Measurements from ENCODE around the gene C3orf38.
A peak's percentile ranks its signal among the peaks of the same experiment; 100 is the strongest.
"Not testable (repeated sequence)": the region's sequence is repeated elsewhere in the genome, so short reads cannot be mapped to it uniquely, and the experiment has no call there.

The C3orf38 gene

DNA sequence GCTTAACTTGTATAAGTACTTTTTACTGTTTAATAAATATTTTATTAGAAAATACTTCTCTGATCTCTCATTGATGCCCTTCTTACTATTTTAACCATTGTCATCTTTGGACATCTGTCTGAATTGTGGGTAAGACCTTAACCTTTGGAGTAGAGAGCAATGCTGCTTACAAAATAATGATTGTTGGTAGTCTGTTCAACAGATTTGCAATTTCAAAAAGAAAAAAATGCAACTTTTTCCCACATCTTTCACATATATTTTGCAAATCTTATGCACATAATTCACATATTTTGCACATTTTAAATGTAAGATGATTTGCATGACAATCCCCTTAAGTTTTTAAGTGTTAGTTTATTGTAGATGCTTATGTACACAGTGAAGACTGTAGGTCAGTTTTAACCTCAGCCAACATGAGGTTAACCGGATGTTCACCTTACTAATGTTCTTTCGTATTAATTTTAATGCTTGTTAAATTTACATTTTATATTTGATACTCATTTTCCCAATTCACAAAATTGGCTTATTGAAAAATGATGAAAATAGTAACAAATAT, 16.7 kb downstream of the C3orf38 start:
- DNase-seq, result no peak

GRCh38 chr3:88167173-88167572, 17.4 kb downstream of the C3orf38 start:
- DNase-seq, result no peak

DNA sequence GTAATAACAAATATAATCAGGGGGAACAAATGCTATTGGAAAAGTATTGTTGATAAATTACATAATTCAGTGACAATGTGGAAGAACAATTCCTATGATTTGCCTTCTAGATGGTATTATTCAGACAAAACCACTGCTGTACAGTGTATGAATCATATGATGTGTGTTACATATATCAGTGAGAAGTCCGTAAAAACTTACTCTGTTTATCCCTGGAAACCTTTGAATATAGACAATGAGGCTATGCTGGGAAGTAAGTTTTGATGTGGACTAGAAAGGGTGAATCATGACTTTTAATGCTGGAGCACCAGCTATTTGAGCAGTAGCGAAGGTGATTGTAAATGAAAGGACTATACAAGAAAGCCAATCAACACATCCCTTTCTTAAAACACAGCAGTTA, 17.9 kb downstream of the C3orf38 start:
- DNase-seq, result no peak

DNA sequence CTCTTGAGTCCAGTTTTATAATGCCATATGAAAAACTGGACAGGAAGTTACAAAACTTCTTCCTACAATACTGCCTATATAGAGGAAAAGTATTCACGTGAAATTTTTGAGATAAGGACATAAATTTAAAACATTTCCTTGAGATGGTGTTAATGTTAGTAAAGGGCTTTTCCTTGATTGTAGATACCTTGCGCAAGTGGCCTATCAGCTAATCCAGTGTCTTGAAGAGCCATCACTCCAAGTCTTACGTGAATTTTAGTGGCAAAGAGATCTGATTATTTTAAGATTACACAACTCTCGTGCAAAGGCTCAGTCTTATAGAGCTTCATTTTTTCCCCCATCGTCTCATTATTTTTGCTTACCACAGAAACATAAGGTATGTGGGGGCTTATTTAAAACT, 18.4 kb downstream of the C3orf38 start:
- DNase-seq, result no peak

GRCh38 chr3:88180398-88180999, 30.7 kb downstream of the C3orf38 start:
- peak; percentile 3 for DNase-seq

- not testable (repeated sequence) for DNase-seq
Observed at GRCh38 chr3:88182165-88182918, 32.6 kb downstream of the C3orf38 start.

GRCh38 chr3:88188436-88188835, 38.7 kb downstream of the C3orf38 start:
- DNase-seq, result no peak

DNA sequence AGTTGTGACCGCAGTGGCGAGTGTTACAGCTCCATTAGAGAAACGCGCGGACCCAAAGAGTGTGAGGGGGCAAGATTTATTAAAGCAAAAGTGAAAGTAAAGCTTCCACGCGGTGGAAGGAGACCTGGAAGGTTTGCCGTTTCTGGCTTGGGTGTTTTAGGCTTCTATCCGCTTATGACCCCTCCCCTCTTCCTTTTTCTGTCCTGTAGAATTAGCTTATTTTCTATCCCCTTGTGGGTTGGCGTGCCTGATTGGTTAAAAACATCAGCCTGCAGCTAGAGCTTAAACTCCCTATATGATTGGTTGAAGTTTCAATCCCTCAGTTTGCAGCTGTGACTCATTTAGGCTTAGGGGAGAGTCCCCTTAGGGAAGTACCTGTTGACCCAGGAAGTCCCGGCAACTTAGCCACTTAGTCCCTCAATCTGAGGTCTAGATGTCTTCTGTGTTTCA, 39.6 kb downstream of the C3orf38 start:
- DNase-seq, result no peak

GRCh38 chr3:88191872-88192409, 42.2 kb downstream of the C3orf38 start:
- no peak for DNase-seq

GRCh38 chr3:88192631-88193030, 42.9 kb downstream of the C3orf38 start:
- no peak for DNase-seq

GRCh38 chr3:88195951-88196434, 46.2 kb downstream of the C3orf38 start:
- DNase-seq, result no peak

GRCh38 chr3:88198121-88198520, 48.4 kb downstream of the C3orf38 start:
- no peak for DNase-seq

DNA sequence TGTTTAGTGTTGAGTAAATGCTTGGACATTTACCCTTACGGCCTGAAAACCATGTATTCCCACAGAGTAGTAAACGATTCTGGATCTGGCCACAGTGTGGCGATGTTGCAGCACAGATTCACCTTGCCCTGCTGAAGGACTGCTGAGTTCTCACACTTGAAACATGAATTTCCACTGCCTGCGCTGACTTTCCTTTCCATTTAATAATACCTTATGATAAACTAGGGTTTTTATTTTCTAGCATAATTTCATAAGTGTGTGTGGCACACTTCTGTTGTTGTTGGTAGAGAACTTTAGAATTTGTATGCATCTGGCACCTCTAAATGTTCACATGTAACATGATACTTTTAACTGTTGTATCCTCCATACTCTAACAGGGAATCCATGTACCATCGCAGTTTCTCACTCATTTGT, 53.9 kb downstream of the C3orf38 start:
- DNase-seq, result peak; percentile 45

Measured in activated CD4-positive, alpha-beta T cell treated with anti-CD3 and anti-CD28 coated beads, Interleukin-2, amount 50 U/mL, for 1 hour (primary cell).